Endodermal cell (in vitro differentiated cells): ENCODE results near the gene AFF1. TPM values are rescaled to one million over a fixed set of nuclear protein-coding genes. Genes with fewer than 3 reads are reported as not detected.

Source experiments
- DNase-seq: peaks from one replicate; pipeline ENCODE4 v3.0.0-alpha.2; 2017
- H3K27ac ChIP-seq: 2 replicates; pipeline ENCODE4 v1.5.1; 2013; ENCODE audit warnings: mild to moderate bottlenecking, low read depth, low read length, moderate library complexity
- H3K27me3 ChIP-seq: 2 replicates; pipeline ENCODE4 v1.6.1; 2013; ENCODE audit warnings: mild to moderate bottlenecking, low read length, moderate library complexity; ENCODE audit not compliant: insufficient read depth, control insufficient read depth, poor library complexity, severe bottlenecking
- H3K36me3 ChIP-seq: 2 replicates; pipeline ENCODE4 v1.7.0; 2013; ENCODE audit warnings: mild to moderate bottlenecking, low read length, moderate library complexity; ENCODE audit not compliant: control insufficient read depth, insufficient read depth
- H3K4me1 ChIP-seq: one replicate; pipeline ENCODE4 v1.7.0; 2013; ENCODE audit warnings: low read length; ENCODE audit not compliant: control insufficient read depth, insufficient read depth
- H3K4me3 ChIP-seq: 2 replicates; pipeline ENCODE4 v1.5.1; 2013; ENCODE audit warnings: mild to moderate bottlenecking, low read length, moderate library complexity
- H3K9ac ChIP-seq: 2 replicates; pipeline ENCODE4 v1.6.1; 2013; ENCODE audit warnings: mild to moderate bottlenecking, low read length, moderate library complexity; ENCODE audit not compliant: poor library complexity, severe bottlenecking; ENCODE audit errors: extremely low read depth
- H3K9me3 ChIP-seq: 2 replicates; pipeline ENCODE4 v1.6.1; 2013; ENCODE audit warnings: mild to moderate bottlenecking, low read length, moderate library complexity; ENCODE audit not compliant: control insufficient read depth
- H3K27ac Mint-ChIP-seq: 2 replicates; pipeline ENCODE4 v1.8.0; 2020; ENCODE audit warnings: mixed read lengths
- H3K27me3 Mint-ChIP-seq: 2 replicates; pipeline ENCODE4 v1.8.0; 2021; ENCODE audit warnings: mild to moderate bottlenecking, mixed read lengths; ENCODE audit not compliant: insufficient read depth
- H3K36me3 Mint-ChIP-seq: 2 replicates; pipeline ENCODE4 v1.8.0; 2020; ENCODE audit warnings: low read depth, mixed read lengths
- H3K4me1 Mint-ChIP-seq: 2 replicates; pipeline ENCODE4 v1.8.0; 2020; ENCODE audit warnings: mixed read lengths
- H3K4me3 Mint-ChIP-seq: 2 replicates; pipeline ENCODE4 v1.8.0; 2020; ENCODE audit warnings: mild to moderate bottlenecking, moderate library complexity, mixed read lengths
- H3K9me3 Mint-ChIP-seq: 2 replicates; pipeline ENCODE4 v1.8.0; 2020; ENCODE audit warnings: mild to moderate bottlenecking, mixed read lengths
- CTCF ChIP-seq: fragments of 200-600 bp; sonication (generic); conservative IDR thresholded peaks from 2 replicates; pipeline ENCODE4 v1.5.0; 2021; ENCODE audit warnings: antibody characterized with exemption, mild to moderate bottlenecking
- WGBS, 2 experiments: methylation state at CpG; one replicate each; pipeline versions ENCODE4 v1.1.5 to v1.1.7; 2013; ENCODE audit warnings: missing lambda C conversion rate in 2 of 2, mixed read lengths in 1 of 2; ENCODE audit not compliant: insufficient coverage in 1 of 2, insufficient read length in 1 of 2; 5-methylcytosine and 5-hydroxymethylcytosine counted together
- total RNA-seq, 2 donors: library from RNA; stranded (reverse); fragmentation: NEBNext Ultra II Directional in 1 of 2; extraction: Animal tissue kit (Norgen Biotek cat#: 25700) in 1 of 2; gene quantifications; 2 replicates in 1 of 2; 3 replicates in 1 of 2; pipeline ENCODE4 v1.2.1, GENCODE V29; 2021

The AFF1 gene
- total RNA-seq, 2 donors from 2014 or later: 134 to 171 TPM

- H3K27me3 Mint-ChIP-seq: no peaks in the 10 kb centered on the region
Measured at GRCh38 chr4:87052615-87053014, 117.8 kb downstream of the AFF1 start.

GRCh38 chr4:87053176-87053658 lies 118.4 kb downstream of the AFF1 start:
- whole genome bisulfite sequencing, 2 experiments: 89 to 94% methylated on average over 3 of the region's 3 CpGs
- Mint-ChIP-seq H3K27me3 (no peaks in the 10 kb centered on the region), H3K36me3 (peaks cover 47% of the 10 kb centered on the region), H3K4me3 (no peak overlapping the region), H3K27ac (peak overlapping the region; percentile 53), H3K4me1 (peaks cover 62% of the 10 kb centered on the region), H3K9me3 (no peaks in the 10 kb centered on the region)
- no peak overlapping the region for H3K9ac ChIP-seq
- DNase-seq: no peak
- no peaks in the 10 kb centered on the region for H3K9me3 ChIP-seq
- no peak overlapping the region for H3K27ac ChIP-seq
- no peak for TF ChIP-seq CTCF
- H3K36me3 ChIP-seq: peaks cover 60% of the 10 kb centered on the region
- no peak overlapping the region for H3K4me3 ChIP-seq
- H3K27me3 ChIP-seq: no peaks in the 10 kb centered on the region
- peaks cover 10% of the 10 kb centered on the region for H3K4me1 ChIP-seq

More at GRCh38 chr4:87052615-87053014, 117.8 kb downstream of the AFF1 start:
- H3K4me3 ChIP-seq: no peak overlapping the region
- Mint-ChIP-seq H3K36me3 (peaks cover 50% of the 10 kb centered on the region), H3K4me1 (peaks cover 60% of the 10 kb centered on the region), H3K27ac (peak overlapping the region; percentile 53), H3K9me3 (no peaks in the 10 kb centered on the region), H3K4me3 (no peak overlapping the region)
- no peak for DNase-seq
- no peak overlapping the region for H3K27ac ChIP-seq
- 96 to 97% methylated on average over 4 of the region's 4 CpGs for WGBS, 2 experiments
- no peak overlapping the region for H3K9ac ChIP-seq
- no peaks in the 10 kb centered on the region for H3K9me3 ChIP-seq
- peaks cover 66% of the 10 kb centered on the region for H3K36me3 ChIP-seq
- no peaks in the 10 kb centered on the region for H3K27me3 ChIP-seq
- no peak for TF ChIP-seq CTCF
- peaks cover 11% of the 10 kb centered on the region for H3K4me1 ChIP-seq

- H3K36me3 ChIP-seq: peaks cover 54% of the 10 kb centered on the region
- no peak overlapping the region for H3K9ac ChIP-seq
- Mint-ChIP-seq H3K27ac (no peak overlapping the region), H3K27me3 (no peaks in the 10 kb centered on the region), H3K36me3 (peaks cover 44% of the 10 kb centered on the region), H3K4me1 (peaks cover 64% of the 10 kb centered on the region), H3K9me3 (no peaks in the 10 kb centered on the region), H3K4me3 (no peak overlapping the region)
- 85 to 89% methylated on average over 8 to 10 of the region's 10 CpGs for WGBS, 2 experiments
- peak; percentile 40 for TF ChIP-seq CTCF
- no peaks in the 10 kb centered on the region for H3K27me3 ChIP-seq
- no peak overlapping the region for H3K27ac ChIP-seq
- peaks cover 5% of the 10 kb centered on the region for H3K4me1 ChIP-seq
- no peak for DNase-seq
- H3K9me3 ChIP-seq: no peaks in the 10 kb centered on the region
- H3K4me3 ChIP-seq: no peak overlapping the region
Measured at GRCh38 chr4:87053802-87054767, 119.3 kb downstream of the AFF1 start.
